Cardiac muscle cell (in vitro differentiated cells and primary cell): ENCODE measurements around the gene ZNF100. TPM values are rescaled to one million over a fixed set of nuclear protein-coding genes. Genes with fewer than 3 reads are reported as not detected.
"Not testable (repeated sequence)": the region's sequence is repeated elsewhere in the genome, so short reads cannot be mapped to it uniquely, and the experiment has no call there.

Experiments
- DNase-seq, 2 donors: peaks; one replicate each; pipeline versions ENCODE4 v3.0.0 to v3.0.0-alpha.2; 2010 to 2017; ENCODE audit warnings: low read depth in 1 of 2, low spot score in 1 of 2
- H3K27ac ChIP-seq: fragments of 200-600 bp; sonication (generic); 2 replicates; pipeline ENCODE4 v1.5.1; 2016
- H3K27me3 ChIP-seq: fragments of 200-600 bp; sonication (generic); 2 replicates; pipeline ENCODE4 v1.6.0; 2016; ENCODE audit warnings: control low read depth
- H3K36me3 ChIP-seq: fragments of 200-600 bp; sonication (generic); 2 replicates; pipeline ENCODE4 v1.5.1; 2016; ENCODE audit warnings: control low read depth
- H3K4me1 ChIP-seq: fragments of 200-600 bp; sonication (generic); 2 replicates; pipeline ENCODE4 v1.8.1; 2017; ENCODE audit warnings: low read depth, mild to moderate bottlenecking, mixed run types
- H3K4me3 ChIP-seq: fragments of 200-600 bp; sonication (generic); 2 replicates; pipeline ENCODE4 v1.5.1; 2016; ENCODE audit warnings: mild to moderate bottlenecking
- H3K9me3 ChIP-seq: fragments of 200-600 bp; sonication (generic); 2 replicates; pipeline ENCODE4 v1.5.1; 2017; ENCODE audit warnings: low read depth, mild to moderate bottlenecking, control low read depth
- polyA plus RNA-seq: library from polyadenylated mRNA; unstranded; fragments of >200 nt; fragmentation: Nextera tagmentation; extraction: Ambion mirVana; gene quantifications from 2 replicates; pipeline ENCODE4 v1.2.1, GENCODE V29; 2016
- total RNA-seq: library from RNA; depleted of rRNA; stranded (reverse); fragments of >200 nt; gene quantifications from 2 replicates; pipeline ENCODE4 v1.2.3, GENCODE V29; 2016
- TF ChIP-seq, protein P1 (sequence below): IDR thresholded peaks from 2 replicates; pipeline ENCODE4 v1.5.1; 2012; ENCODE audit warnings: low read depth, mild to moderate bottlenecking, low read length

The ZNF100 gene
- total RNA-seq (4.9 and 9.1 TPM in 2 replicates), polyA plus RNA-seq (5.0 and 5.3 TPM in 2 replicates)

DNA sequence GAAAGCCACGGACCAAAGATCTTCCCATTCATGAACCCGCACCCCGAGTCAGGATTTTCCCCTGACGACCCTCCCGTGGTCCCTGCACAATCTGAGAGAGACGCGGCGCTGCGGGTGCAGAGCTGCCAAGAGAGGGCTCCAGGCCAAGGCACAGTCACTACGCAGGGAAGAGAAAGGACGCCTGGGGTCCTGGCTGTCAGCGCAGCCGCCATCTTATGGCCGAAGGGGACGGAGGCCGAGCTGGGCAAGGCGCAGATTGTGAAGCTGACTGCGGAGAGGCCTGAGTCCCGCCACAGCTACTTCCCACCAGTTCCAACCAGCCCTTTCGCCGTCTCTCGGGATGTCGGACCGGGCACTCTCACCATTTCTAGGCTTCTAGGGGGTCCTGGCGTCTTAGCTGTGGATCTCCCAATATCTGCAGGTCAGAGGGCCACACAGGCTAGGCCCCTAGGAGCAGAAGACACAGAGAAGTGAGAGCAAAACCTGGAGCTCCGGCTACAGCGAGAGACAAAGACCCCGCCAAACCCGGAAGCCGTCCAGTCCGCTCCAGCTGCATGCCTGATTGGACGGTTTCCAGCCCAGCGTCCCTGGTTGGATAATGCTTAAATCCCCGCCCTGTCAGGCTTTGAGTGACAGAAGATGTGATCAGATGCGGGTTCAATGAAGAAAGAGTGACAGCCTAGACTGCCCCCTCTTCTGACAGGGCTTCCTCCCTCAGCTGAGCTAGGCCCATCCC lies at the start of gene ZNF100:
TSS of gene ZNF100 (minus strand) at position 515 of the 736 bp plus-strand sequence. CDS start at position 365, 150 bp downstream.
- Histone ChIP-seq H3K9me3 (no peaks in the 10 kb centered on the region), H3K27me3 (no peaks in the 10 kb centered on the region), H3K27ac (peak within 1 kb of the TSS; percentile 96), H3K4me1 (peaks cover 8% of the 10 kb centered on the region), H3K36me3 (peaks cover 12% of the 10 kb centered on the region), H3K4me3 (peak within 1 kb of the TSS; percentile 80)
- peak; percentile 93 to 95 for DNase-seq
- TF ChIP-seq, protein P1, sequence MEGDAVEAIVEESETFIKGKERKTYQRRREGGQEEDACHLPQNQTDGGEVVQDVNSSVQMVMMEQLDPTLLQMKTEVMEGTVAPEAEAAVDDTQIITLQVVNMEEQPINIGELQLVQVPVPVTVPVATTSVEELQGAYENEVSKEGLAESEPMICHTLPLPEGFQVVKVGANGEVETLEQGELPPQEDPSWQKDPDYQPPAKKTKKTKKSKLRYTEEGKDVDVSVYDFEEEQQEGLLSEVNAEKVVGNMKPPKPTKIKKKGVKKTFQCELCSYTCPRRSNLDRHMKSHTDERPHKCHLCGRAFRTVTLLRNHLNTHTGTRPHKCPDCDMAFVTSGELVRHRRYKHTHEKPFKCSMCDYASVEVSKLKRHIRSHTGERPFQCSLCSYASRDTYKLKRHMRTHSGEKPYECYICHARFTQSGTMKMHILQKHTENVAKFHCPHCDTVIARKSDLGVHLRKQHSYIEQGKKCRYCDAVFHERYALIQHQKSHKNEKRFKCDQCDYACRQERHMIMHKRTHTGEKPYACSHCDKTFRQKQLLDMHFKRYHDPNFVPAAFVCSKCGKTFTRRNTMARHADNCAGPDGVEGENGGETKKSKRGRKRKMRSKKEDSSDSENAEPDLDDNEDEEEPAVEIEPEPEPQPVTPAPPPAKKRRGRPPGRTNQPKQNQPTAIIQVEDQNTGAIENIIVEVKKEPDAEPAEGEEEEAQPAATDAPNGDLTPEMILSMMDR = no peak

DNA sequence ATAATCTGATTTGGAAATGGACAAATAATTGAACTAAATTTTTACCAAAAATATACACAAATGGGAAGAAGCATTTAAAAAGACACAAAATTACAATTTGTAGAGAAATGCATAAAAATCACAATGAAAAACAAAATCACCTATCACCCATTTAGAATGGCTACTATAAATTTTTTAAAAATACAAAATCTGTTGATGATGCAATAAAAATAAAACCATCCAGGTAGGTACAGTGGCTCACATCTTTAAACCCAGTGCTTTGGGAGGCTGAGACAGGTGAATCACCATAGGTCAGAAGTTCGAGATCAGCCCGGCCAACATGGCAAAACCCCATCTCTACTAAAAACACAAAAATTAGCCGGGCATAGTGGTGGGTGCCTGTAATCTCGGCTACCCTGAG lies 45.1 kb upstream of the ZNF100 start:
- Histone ChIP-seq H3K4me1 (no peaks in the 10 kb centered on the region), H3K9me3 (peaks cover 22% of the 10 kb centered on the region), H3K36me3 (peaks cover 88% of the 10 kb centered on the region), H3K4me3 (no peak overlapping the region), H3K27ac (no peak overlapping the region), H3K27me3 (no peaks in the 10 kb centered on the region)
- no peak for DNase-seq
- TF ChIP-seq, protein P1 = no peak

DNA sequence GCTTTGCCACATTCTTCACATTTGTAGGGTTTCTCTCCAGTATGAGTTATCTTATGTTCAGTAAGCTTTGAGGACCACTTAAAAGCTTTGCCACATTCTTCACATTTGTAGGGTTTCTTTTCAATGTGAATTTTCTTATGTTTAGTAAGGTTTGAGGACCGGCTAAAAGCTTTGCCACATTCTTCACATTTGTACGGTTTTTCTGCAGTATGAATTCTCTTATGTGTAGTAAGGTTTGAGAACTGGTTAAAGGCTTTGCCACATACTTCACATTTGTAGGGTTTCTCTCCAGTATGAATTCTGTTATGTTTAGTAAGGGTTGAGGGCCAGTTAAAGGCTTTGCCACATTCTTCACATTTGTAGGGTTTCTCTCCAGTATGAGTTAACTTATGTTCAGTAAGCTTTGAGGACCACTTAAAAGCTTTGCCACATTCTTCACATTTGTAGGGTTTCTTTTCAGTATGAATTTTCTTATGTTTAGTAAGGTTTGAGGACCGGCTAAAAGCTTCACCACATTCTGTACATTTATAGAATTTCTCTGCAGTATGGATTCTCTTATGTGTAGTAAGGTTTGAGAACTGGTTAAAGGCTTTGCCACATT lies 41.1 kb upstream of the ZNF100 start:
- not testable (repeated sequence) for H3K27ac ChIP-seq, DNase-seq, H3K4me1 ChIP-seq, H3K27me3 ChIP-seq, H3K4me3 ChIP-seq
- H3K9me3 ChIP-seq = peaks cover 27% of the 10 kb centered on the region
- peaks cover 58% of the 10 kb centered on the region for H3K36me3 ChIP-seq

DNA sequence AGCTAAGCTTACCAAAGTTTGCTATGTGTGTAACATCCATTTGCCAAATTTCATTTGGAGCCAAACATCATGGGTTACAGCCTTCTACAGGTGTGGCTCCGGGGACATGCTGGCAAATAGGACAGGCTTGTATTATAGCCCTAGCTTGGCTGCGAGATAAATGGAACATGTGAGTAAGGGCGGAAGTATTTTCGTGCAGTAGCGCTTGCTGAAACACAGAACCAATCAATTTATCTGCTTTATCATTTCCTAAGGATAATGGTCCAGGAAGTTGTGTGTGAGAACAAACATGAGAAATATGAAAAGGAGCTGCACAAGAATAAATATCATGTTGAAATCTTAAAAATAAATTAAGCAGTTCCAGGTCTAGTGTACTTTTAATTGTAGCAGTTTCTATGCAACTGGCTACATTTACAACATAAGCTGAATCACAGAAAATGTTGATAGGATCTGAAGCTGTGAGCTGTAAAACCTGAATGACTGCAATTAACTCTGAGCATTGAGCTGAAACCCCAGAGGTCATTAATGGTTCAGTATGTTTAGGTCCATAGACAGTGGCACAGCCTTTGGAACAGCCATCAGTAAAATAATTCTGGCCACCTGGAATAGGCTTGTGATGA lies 22.2 kb upstream of the ZNF100 start:
- no peak overlapping the region for H3K27ac ChIP-seq
- TF ChIP-seq, protein P1 = no peak
- no peak overlapping the region for H3K4me3 ChIP-seq
- no peaks in the 10 kb centered on the region for H3K4me1 ChIP-seq
- DNase-seq = no peak
- H3K36me3 ChIP-seq = no peaks in the 10 kb centered on the region
- H3K27me3 ChIP-seq = no peaks in the 10 kb centered on the region
- H3K9me3 ChIP-seq = no peaks in the 10 kb centered on the region

DNA sequence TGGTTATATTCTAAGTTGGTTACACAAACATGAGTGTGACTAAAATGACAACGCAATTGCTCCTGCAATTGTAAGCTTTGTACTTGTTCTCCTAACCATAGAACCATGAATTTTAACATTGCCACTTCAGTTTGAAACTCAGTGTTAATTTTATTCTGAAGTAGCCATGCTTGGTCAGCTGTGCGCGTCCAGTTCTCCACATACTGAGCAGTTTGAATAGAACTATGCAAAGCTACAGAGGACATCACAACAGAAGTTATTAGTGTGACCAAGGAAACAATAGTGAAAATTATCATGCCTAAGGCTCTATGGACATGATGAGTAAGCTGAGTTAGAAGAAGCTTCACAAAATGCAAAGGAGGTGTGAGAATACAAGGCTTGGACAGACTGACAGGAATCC lies 19.6 kb upstream of the ZNF100 start:
- TF ChIP-seq, protein P1 = no peak
- no peaks in the 10 kb centered on the region for H3K9me3 ChIP-seq
- no peaks in the 10 kb centered on the region for H3K4me1 ChIP-seq
- DNase-seq = no peak
- H3K27ac ChIP-seq = no peak overlapping the region
- H3K4me3 ChIP-seq = no peak overlapping the region
- H3K27me3 ChIP-seq = no peaks in the 10 kb centered on the region
- no peaks in the 10 kb centered on the region for H3K36me3 ChIP-seq

DNA sequence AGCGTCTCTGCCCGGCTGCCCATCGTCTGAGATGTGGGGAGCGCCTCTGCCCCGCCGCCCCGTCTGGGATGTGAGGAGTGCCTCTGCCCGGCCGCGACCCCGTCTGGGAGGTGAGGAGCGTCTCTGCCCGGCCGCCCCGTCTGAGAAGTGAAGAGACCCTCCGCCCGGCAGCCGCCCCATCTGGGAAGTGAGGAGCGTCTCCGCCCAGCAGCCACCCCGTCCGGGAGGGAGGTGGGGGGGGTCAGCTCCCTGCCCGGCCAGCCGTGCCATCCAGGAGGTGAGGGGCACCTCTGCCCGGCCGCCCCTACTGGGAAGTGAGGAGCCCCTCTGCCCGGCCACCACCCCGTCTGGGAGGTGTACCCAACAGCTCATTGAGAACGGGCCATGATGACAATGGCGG lies 8.4 kb upstream of the ZNF100 start:
- H3K27me3 ChIP-seq, H3K4me3 ChIP-seq, H3K9me3 ChIP-seq, H3K36me3 ChIP-seq, H3K27ac ChIP-seq, H3K4me1 ChIP-seq, DNase-seq: not testable (repeated sequence)

DNA sequence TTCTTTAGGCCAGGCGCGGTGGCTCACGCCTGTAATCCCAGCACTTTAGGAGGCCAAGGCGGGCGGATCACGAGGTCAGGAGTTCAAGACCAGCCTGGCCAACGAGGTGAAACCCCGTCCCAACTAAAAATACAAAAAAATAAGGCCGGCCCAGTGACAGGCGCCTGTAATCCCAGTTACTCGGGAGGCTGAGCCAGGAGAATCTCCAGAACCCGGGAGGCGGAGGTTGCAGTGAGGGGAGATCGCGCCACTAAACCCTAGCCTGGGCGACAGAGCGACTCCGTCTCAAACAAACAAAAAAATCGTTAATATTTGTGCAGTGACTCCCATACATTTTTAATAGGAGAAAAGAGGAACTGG lies 694 bp downstream of the ZNF100 start:
- DNase-seq = peak in 1 of 2 donors; percentile 0
- H3K9me3 ChIP-seq, H3K27me3 ChIP-seq, H3K4me1 ChIP-seq: not testable (repeated sequence)
- Histone ChIP-seq H3K4me3 (peak overlapping the region; percentile 80), H3K36me3 (peaks cover 16% of the 10 kb centered on the region), H3K27ac (peak overlapping the region; percentile 96)
